GM23248 (cell line): ENCODE results near the gene ADAMTS17. TPM values are rescaled to one million over a fixed set of nuclear protein-coding genes. Genes with fewer than 3 reads are reported as not detected.
"Not testable (repeated sequence)": the region's sequence is repeated elsewhere in the genome, so short reads cannot be mapped to it uniquely, and the experiment has no call there.

Source experiments
- DNase-seq: peaks from one replicate; pipeline ENCODE4 v3.0.0-alpha.2; 2015
- H2AFZ ChIP-seq: fragments of 200-600 bp; sonication (generic); 2 replicates; pipeline ENCODE4 v1.6.1; 2016; ENCODE audit warnings: antibody characterized with exemption
- H3F3A ChIP-seq: fragments of 200-600 bp; sonication (generic); 2 replicates; pipeline ENCODE4 v1.6.1; 2016; ENCODE audit warnings: mild to moderate bottlenecking, antibody characterized with exemption, mixed run types; ENCODE audit not compliant: insufficient read depth
- H3K27ac ChIP-seq: fragments of 200-600 bp; sonication (generic); 2 replicates; pipeline ENCODE4 v1.5.1; 2016; ENCODE audit warnings: mild to moderate bottlenecking
- H3K27me3 ChIP-seq: fragments of 200-600 bp; sonication (generic); replicated peaks from 2 replicates; pipeline ENCODE4 v1.6.1; 2016; ENCODE audit warnings: mild to moderate bottlenecking; ENCODE audit not compliant: insufficient read depth
- H3K36me3 ChIP-seq: fragments of 200-600 bp; sonication (generic); 2 replicates; pipeline ENCODE4 v1.6.1; 2016; ENCODE audit warnings: low read depth, mild to moderate bottlenecking
- H3K4me1 ChIP-seq: fragments of 200-600 bp; sonication (generic); 2 replicates; pipeline ENCODE4 v1.6.1; 2016; ENCODE audit warnings: mild to moderate bottlenecking; ENCODE audit not compliant: insufficient read depth
- H3K4me2 ChIP-seq: fragments of 200-600 bp; sonication (generic); one replicate; pipeline ENCODE4 v1.6.1; 2016; ENCODE audit warnings: mild to moderate bottlenecking; ENCODE audit not compliant: unreplicated experiment
- H3K4me3 ChIP-seq: fragments of 200-600 bp; sonication (generic); 2 replicates; pipeline ENCODE4 v1.5.1; 2016; ENCODE audit warnings: mild to moderate bottlenecking
- H3K79me2 ChIP-seq: fragments of 200-600 bp; sonication (generic); 2 replicates; pipeline ENCODE4 v1.6.1; 2016; ENCODE audit warnings: mild to moderate bottlenecking; ENCODE audit not compliant: insufficient read depth
- H3K9ac ChIP-seq: fragments of 200-600 bp; sonication (generic); 2 replicates; pipeline ENCODE4 v1.6.1; 2016; ENCODE audit warnings: mild to moderate bottlenecking
- H3K9me2 ChIP-seq: fragments of 200-600 bp; sonication (generic); 2 replicates; pipeline ENCODE4 v1.6.1; 2016; ENCODE audit warnings: mixed run types, mild to moderate bottlenecking, moderate library complexity; ENCODE audit not compliant: insufficient read depth
- H3K9me3 ChIP-seq: fragments of 200-600 bp; sonication (generic); one replicate; pipeline ENCODE4 v1.6.1; 2017; ENCODE audit warnings: low read depth
- H4K20me1 ChIP-seq: fragments of 200-600 bp; sonication (generic); 2 replicates; pipeline ENCODE4 v1.6.0; 2016; ENCODE audit not compliant: insufficient read depth
- EZH2 ChIP-seq: fragments of 200-600 bp; sonication (generic); IDR thresholded peaks from 2 replicates; pipeline ENCODE4 v1.6.1; 2018; ENCODE audit warnings: antibody characterized with exemption, mild to moderate bottlenecking; ENCODE audit not compliant: insufficient read depth, poor library complexity, severe bottlenecking
- EZH2phosphoT487 ChIP-seq: fragments of 200-600 bp; sonication (generic); IDR thresholded peaks from 2 replicates; pipeline ENCODE4 v1.6.1; 2018; ENCODE audit warnings: antibody characterized with exemption, moderate library complexity, mild to moderate bottlenecking, low read depth; ENCODE audit not compliant: insufficient read depth
- WGBS, 2 experiments: methylation state at CpG; one replicate each; pipeline ENCODE4 v1.1.6; 2015 to 2017; ENCODE audit warnings: low lambda C conversion rate in 2 of 2, low coverage in 1 of 2; ENCODE audit errors: missing lambda C conversion rate in 2 of 2; 5-methylcytosine and 5-hydroxymethylcytosine counted together
- in situ Hi-C: fragments of 300-500 bp; cut with MboI; formaldehyde crosslinking; loops from 2 replicates; pipeline ENCODE4 v1.15.0; 2020
- polyA plus RNA-seq: library from polyadenylated mRNA; unstranded; fragments of >200 nt; fragmentation: Nextera tagmentation; extraction: Ambion mirVana; gene quantifications from 2 replicates; pipeline ENCODE4 v1.2.1, GENCODE V29; 2016
- total RNA-seq: library from RNA; depleted of rRNA; stranded (reverse); fragments of >200 nt; shearing (Covaris generic); gene quantifications from 2 replicates; pipeline ENCODE4 v1.2.3, GENCODE V29; 2014

Gene ADAMTS17
- total and polyA plus RNA-seq, 2 experiments from 2014 or later, result not detected

DNA sequence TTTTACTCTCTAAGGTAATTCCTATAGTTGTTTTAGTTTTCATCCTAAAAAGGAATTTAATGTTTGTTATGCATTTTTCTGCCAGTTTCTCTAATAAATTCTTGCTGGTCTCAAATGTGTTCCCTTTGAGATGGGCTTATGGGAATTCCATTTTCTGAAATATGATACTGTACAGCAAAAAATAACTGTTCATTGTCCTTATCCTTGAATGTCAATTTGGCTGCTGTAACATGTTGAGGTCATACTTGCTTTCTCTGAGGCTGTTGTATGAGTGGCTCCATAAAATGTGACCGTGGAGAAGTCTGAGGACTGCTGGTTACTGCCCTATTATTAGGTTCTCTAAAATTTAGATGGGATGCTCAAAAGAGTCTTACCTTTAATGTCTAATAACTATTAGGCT lies 266.5 kb downstream of the ADAMTS17 start:
- WGBS, 2 experiments, result 50 to 67% methylated on average over 1 of the region's 1 CpG
- no peaks in the 10 kb centered on the region for H3K9me2 ChIP-seq
- H4K20me1 ChIP-seq, result no peaks in the 10 kb centered on the region
- no peaks in the 10 kb centered on the region for H3K4me1 ChIP-seq
- H3K4me3 ChIP-seq, result no peak overlapping the region
- H3K27me3 ChIP-seq, result no peaks in the 10 kb centered on the region
- DNase-seq, result no peak
- TF ChIP-seq EZH2, result no peak
- no peak for TF ChIP-seq EZH2phosphoT487
- in situ Hi-C loops, result no loop called here
- H3K79me2 ChIP-seq, result no peaks in the 10 kb centered on the region
- no peaks in the 10 kb centered on the region for H3K9me3 ChIP-seq
- H3K4me2 ChIP-seq, result no peak overlapping the region
- H3K9ac ChIP-seq, result no peak overlapping the region
- H3K36me3 ChIP-seq, result no peaks in the 10 kb centered on the region
- H3F3A ChIP-seq, result no peaks in the 10 kb centered on the region
- no peak overlapping the region for H3K27ac ChIP-seq
- H2AFZ ChIP-seq, result no peak overlapping the region

DNA sequence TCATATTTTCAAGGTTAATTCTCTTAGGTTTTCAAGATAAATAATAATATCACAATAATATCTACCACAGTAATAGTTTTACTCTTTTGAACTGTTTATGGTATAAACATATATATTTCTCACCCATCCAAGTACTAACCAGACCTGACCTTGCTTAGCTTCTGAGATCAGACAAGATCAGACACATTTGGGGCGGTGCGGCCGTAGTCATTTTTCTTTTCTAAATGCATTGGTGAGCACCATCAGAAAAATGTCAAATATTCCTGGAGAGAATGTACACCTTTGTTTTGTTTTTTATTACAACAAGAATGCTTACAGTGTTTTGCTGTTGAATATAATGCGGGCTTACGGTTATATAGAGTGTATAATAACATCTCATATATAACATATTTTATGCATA lies 267.8 kb downstream of the ADAMTS17 start:
- Histone ChIP-seq H3K27ac (no peak overlapping the region), H3F3A (no peaks in the 10 kb centered on the region), H3K27me3 (no peaks in the 10 kb centered on the region), H2AFZ (no peak overlapping the region), H4K20me1 (no peaks in the 10 kb centered on the region), H3K4me1 (no peaks in the 10 kb centered on the region), H3K4me2 (no peak overlapping the region), H3K4me3 (no peak overlapping the region), H3K9ac (no peak overlapping the region), H3K36me3 (no peaks in the 10 kb centered on the region), H3K79me2 (no peaks in the 10 kb centered on the region), H3K9me3 (no peaks in the 10 kb centered on the region), H3K9me2 (no peaks in the 10 kb centered on the region)
- WGBS, 2 experiments, result 81 to 82% methylated on average over 5 of the region's 5 CpGs
- TF ChIP-seq EZH2 (no peak), EZH2phosphoT487 (no peak)
- no peak for DNase-seq
- in situ Hi-C loops, result no loop called here

DNA sequence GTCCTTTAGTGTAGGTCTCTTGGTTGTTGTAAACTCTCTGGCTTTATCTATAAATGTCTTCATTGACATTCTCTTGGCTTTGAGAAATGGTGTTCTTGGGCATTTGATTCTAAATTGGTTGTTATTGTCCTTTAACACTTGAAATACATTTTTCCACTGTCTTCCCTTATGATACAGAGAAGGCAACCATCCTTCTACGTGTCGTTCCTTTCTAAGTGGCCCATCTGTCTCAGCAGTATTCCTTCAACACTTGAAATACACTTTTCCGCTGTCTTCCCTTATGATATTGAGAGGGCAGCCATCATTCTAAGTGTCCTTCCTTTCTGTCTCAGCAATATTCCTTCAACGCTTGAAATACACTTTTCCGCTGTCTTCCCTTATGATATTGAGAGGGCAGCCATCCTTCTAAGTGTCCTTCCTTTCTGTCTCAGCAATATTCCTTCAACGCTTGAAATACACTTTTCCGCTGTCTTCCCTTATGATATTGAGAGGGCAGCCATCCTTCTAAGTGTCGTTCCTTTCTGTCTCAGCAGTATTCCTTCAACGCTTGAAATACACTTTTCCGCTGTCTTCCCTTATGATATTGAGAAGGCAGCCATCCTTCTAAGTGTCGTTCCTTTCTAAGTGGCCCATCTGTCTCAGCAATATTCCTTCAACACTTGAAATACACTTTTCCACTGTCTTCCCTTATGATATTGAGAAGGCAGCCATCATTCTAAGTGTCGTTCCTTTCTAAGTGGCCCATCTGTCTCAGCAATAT lies 275.1 kb downstream of the ADAMTS17 start:
- WGBS, 2 experiments, result 42 to 66% methylated on average over 7 to 10 of the region's 12 CpGs
- H3K4me3 ChIP-seq, H3K36me3 ChIP-seq, H3F3A ChIP-seq, H3K9me2 ChIP-seq, H4K20me1 ChIP-seq, DNase-seq, H3K27ac ChIP-seq, H3K9me3 ChIP-seq, H3K4me2 ChIP-seq, H3K27me3 ChIP-seq, H3K9ac ChIP-seq, H2AFZ ChIP-seq, H3K79me2 ChIP-seq, H3K4me1 ChIP-seq, in situ Hi-C loops: not testable (repeated sequence)

DNA sequence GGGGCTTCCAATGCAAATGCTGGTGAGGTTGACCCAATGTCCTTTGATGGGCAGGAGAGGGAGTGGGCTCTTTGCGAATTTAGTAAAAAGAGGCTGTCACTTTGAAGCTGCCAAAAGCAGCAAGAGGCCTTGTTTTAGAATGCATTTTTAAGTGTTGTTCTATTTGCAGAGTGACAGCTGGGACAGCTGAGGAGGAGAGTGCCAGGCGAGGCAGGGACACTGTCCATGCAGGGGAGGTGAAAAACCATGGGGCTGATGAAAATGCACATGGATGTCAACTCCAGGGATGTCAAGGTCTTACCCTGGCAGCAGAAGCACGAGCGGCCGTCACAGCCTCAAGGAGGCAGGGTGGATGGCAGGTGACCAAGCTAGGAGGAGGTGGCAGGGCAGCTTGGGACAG lies 279.8 kb downstream of the ADAMTS17 start:
- in situ Hi-C loops, result no loop called here
- 34 to 37% methylated on average over 5 of the region's 5 CpGs for WGBS, 2 experiments
- Histone ChIP-seq H3K36me3 (no peaks in the 10 kb centered on the region), H3K79me2 (no peaks in the 10 kb centered on the region), H3K4me2 (no peak overlapping the region), H2AFZ (no peak overlapping the region), H3K4me1 (no peaks in the 10 kb centered on the region), H3K4me3 (no peak overlapping the region), H3K9me3 (no peaks in the 10 kb centered on the region), H3K9me2 (no peaks in the 10 kb centered on the region), H3K9ac (no peak overlapping the region), H3F3A (no peaks in the 10 kb centered on the region), H3K27me3 (no peaks in the 10 kb centered on the region), H3K27ac (no peak overlapping the region), H4K20me1 (no peaks in the 10 kb centered on the region)
- TF ChIP-seq EZH2phosphoT487, result no peak
- DNase-seq, result no peak
